GM18861 (cell line): Measurements from ENCODE around the gene KCTD12.

ENCODE experiments used
- ATAC-seq: cut with Tn5 transposase; IDR thresholded peaks from one replicate; pipeline ENCODE4 v1.9.1; 2021; ENCODE audit not compliant: unreplicated experiment

KCTD12 gene

DNA sequence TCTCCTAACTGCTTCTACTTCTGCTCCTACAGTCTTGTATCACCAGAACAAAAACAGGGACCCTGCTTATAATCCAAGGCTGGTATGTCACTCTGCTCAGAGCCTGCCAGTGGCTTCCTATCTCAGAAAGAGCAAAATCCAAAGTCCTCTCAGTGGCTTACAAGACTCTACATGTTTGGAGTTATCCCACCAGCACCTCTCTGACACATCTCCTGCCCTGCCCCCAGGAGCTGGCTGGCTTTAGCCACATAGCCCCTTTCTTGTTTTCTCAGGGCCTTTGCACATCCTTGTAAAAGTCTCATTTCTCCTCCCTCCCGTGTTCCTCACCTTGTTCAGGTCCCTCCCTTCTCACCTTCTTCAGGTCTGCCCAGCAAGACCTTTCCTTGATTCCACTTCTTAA is 2.2 kb upstream of the KCTD12 start:
- no peak for ATAC-seq

- no peak for ATAC-seq
Measured at GRCh38 chr13:76887076-76887563, 915 bp upstream of the KCTD12 start.

GRCh38 chr13:76886005-76886291 is 257 bp downstream of the KCTD12 start:
- no peak for ATAC-seq

DNA sequence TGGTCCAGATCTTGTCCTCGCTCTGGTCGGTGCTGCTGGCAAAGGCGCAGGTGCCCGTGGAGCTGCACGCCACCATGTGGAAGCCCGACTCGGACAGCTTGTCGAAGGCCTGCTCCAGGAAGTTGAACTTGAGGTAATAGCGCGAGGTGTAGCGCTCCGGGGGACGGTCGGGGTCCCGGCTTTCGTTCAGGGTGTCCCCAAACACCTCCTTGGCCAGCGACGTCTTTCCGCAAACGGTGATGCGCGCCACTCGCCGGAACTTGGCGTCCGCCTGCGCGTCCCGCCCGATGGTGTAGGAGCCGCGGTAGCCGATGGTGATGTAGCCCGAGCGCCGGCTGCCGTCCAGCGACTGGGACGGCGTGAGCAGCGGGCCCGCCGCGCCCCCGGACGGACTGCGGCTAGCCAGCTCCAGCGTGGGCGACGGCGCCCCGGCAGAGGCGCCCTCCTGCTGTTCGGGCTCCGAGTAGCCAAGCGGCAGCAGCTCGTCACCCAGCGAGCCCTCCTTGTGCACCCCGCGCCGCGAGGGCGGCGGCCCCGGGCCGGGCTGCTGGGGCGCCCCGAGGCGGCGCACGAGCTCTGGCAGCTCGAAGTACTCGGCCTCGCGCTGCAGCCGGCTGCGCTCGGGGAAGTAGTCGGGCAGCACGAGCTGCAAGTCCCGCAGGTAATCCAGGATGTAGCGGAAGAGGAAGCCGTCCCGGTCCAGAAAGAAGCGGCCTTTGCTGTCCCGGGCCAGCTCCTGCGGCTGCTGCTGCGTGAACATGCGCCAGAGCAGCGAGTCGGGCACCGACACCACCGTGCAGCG is 801 bp downstream of the KCTD12 start:
- peak; percentile 35 for ATAC-seq

DNA sequence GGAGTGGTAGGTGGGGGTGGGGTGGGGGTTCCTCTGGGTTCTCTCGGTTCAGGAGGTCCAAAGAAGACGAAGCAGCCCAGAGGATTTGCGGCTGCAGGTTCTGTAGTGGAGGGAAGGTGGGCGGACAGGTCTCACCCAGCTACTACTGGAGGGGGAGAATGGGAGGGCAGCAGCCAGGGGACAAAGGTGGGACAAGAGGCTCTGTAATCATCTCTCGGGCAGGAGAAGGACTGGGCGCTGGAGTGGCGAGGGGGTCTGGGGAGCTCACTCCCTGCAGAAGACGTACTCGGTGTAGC is 1.4 kb downstream of the KCTD12 start:
- no peak for ATAC-seq

- no peak for ATAC-seq
Measured at GRCh38 chr13:76884186-76884906, 1.9 kb downstream of the KCTD12 start.

- ATAC-seq, result no peak
Measured at GRCh38 chr13:76883236-76883635, 3.0 kb downstream of the KCTD12 start.

- ATAC-seq, result no peak
Measured at GRCh38 chr13:76882431-76882830, 3.8 kb downstream of the KCTD12 start.

DNA sequence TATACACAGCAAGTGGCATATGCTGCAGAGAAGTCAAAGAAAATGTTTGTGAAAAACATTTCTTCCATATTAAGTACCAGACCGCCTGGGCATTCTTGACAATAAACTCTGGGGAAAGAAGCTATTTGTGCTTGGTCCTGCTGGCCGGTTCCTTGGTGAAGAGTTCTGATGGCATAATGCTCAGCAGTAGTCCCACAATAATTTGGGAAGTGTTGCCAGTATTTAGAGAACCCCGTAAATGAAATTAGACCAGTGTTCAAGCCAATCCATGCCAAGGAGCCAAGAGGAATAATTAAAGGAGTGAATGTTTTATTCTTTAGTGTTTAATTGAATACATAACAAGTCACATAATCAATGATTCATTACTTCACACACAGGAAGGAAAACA is 6.3 kb downstream of the KCTD12 start:
- peak; percentile 11 for ATAC-seq

DNA sequence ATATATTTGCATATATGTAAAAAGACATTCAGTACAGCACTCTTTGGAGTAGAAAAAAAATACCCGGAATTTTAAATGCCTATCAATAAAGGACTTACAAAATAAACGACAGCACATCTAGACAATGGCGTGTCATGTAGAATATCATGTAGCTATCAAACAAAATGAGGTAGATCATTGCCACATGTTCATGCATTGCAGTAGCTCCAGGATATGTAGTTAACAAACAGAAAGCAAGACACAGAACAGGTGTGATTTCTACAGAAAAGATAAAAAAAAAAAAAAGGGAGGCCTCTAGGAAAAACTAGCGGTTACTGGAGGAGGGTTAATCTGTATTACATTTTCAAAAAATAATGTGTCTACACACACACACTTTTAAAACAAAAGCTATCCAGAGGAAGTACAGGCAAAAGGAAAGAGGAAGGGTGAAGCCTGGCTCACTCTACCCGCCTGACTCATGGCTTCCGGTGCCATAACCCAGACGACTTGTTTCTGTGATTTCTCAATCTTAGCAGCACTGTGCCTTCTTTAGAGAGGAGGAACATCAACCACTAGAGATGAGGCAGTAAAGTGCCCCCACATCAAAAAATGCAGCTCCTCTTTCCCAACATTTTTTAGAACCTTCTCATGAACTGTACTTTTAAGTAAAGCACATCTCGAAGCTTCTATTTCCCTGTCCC is 6.9 kb downstream of the KCTD12 start:
- ATAC-seq, result peak; percentile 96

GRCh38 chr13:76878043-76878442 is 8.2 kb downstream of the KCTD12 start:
- no peak for ATAC-seq

DNA sequence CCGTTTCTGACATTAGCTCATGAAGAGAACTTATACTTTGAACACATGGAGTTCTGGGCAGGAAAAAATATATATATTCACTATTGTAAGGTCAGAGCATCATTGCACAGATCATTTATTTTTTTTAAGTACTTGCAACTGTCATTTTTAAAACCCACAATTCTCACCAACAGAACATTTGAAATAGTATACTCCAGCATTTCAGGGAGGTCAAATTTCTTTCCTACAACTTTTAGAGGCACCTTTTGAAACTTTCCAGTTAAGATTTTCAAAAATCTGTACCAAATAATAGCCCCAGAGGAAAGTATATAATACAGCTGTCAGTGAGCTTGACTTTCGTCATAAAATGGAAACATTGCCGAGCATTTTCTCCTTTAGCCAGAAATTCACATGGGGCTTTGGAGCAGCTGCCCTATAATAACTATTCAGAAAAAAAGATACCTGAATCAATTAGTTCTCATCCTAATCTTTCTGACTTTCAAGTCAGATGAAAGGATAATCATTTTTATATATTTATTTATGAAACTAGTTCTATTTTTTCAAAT is 10.9 kb downstream of the KCTD12 start:
- ATAC-seq, result no peak

DNA sequence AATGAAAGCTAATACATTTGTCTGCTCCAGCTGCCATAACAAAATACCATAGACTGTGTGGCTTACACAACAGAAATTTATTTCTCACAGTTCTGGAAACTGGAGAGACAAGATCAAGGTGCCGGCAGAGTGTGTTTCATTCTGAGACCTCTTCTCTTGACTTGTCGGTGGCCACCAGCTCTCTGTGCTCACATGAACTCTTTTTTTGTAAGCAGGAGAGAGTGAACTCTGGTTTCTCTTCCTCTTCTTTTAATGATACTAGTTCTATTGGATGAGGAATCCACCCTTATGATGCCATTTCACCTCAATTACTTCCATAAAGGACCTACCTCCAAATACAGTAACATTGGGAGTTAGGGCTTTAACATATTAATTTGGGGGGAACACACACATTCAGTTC is 11.7 kb downstream of the KCTD12 start:
- ATAC-seq, result peak; percentile 69

DNA sequence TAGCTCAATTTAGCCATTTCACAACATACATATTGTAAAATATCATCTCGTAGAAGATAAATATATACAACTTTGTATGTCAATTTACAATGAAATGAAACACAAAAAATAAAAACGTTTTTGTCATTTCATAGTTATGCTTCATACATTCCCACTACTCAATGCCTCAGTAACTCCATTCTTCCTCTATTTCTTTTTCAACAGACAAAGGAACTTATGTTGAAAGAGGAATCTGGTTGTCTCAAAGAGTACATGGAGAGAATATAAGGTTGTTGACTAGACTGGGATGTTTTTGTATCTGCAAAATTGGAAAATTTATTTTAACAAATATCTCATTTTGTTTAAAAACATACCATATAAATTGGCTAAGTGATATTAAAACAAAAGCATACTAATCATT is 12.8 kb downstream of the KCTD12 start:
- no peak for ATAC-seq

DNA sequence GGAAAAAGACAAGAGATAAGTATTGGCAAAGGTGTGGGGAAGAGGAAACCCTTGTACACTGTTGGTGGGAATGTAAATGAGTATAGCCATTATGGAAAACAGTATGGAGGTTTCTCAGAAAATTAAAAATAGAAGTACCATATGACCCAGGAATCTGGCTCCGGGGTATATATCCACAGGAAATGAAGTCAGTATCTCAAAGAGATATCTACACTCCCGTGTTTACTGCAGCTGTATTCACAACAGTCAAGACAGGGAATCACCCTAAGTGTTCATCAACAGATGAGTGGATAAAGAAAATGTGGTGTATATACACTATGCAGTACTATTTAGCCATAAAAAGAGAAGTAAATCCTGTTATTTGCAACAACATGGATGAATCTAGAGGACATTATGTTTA is 13.5 kb downstream of the KCTD12 start:
- no peak for ATAC-seq

DNA sequence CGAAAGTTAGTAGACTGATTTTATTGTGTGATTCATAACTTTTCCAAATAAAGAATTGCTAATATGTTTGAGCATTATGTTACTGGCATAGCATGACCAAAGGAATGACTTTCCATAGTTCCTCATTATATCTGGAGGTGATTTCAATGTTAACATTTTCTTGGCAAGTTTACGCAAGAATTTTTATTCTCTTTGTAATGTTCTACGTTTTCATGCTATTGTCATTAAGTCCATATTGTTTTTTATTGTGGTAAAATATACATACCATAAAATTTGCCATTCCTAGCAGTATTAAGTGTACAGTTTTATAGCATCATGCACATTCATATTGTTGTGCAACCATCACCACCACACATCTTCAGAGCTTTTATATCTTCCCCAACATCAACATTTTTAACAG is 14.8 kb downstream of the KCTD12 start:
- ATAC-seq, result no peak

DNA sequence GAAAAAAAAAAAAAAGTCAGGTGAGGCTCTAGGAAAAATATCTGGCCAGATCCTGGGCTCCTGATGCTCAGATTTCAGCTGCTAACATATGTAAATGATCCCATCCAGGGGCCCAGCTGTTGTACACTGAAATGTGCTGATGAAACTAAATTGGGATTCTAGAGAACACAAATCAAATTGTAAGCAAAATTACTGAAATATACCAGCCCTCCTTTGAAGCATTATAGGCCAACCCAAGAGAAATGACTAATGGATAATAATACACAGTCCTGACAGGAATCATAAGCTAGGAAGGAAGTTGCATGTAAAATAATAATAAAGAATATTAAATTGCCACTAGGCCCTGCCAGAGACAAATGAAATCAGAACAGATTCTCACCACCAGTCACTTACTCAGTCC is 17.8 kb downstream of the KCTD12 start:
- ATAC-seq, result no peak

GRCh38 chr13:76865996-76866503 is 20.2 kb downstream of the KCTD12 start:
- no peak for ATAC-seq

- no peak for ATAC-seq
Measured at GRCh38 chr13:76865109-76865508, 21.1 kb downstream of the KCTD12 start.

DNA sequence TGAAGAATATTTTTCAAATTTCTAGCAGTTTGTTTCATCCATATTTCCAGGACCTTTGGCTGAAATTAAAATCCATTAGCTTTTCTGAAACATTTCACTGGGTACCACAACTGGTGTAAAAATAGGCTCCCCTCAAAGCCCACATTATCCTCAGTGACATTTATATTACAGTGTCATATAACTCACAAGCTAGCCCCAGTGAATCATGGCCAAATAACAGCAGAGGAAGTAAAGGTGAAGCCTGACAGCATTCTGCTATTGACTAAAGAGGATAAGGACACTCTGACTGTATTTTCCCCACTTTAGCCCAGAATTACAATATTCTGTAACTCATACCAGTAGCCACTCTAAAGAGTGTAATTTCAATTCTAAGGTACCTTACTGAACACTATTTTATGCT is 21.9 kb downstream of the KCTD12 start:
- no peak for ATAC-seq

DNA sequence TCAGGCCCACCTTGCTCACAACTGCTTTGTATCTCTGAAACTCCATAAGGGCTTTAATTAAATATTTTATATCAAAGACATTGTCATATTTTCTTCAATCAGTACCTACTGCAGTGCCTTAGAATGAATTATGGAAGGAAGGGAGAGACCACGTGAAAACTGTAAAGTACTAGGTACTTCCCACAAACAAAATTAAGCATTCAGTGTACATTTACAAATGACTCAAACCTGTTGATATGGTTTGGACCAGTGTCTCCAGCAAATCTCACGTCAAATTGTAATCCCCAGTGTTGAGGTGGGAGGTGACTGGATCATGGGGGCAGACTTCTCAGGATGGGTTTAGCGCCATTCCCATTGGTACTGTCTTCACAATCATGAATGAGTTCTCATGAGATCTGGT is 23.2 kb downstream of the KCTD12 start:
- no peak for ATAC-seq

DNA sequence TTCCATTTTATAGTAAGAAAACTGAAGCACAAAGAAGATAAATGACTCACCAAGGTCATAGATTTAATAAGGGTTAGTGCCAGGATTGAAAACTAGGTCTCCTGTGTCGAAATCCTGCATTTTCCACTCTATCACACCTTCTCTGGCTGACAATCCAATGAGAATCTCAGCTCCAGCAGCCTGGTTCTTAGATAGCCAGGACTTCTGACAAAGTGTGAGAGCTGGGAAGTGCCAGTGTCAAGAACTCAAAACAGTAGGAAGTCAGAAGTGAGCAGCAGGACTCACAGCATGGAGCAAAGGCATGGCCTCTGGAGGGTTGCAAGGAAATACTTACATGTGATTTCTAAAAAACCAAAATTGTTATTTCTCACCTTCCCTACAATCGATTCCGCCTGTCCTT is 24.3 kb downstream of the KCTD12 start:
- ATAC-seq, result no peak
